HG03060 (cell line): ENCODE measurements around the gene TRANK1.
A peak's percentile ranks its signal among the peaks of the same experiment; 100 is the strongest.
"Not testable (repeated sequence)": the region's sequence is repeated elsewhere in the genome, so short reads cannot be mapped to it uniquely, and the experiment has no call there.

Source experiments
- ATAC-seq: cut with Tn5 transposase; IDR thresholded peaks from one replicate; pipeline ENCODE4 v1.9.1; 2021; ENCODE audit warnings: low read depth, moderate number of reproducible peaks; ENCODE audit not compliant: unreplicated experiment

TRANK1 gene

GRCh38 chr3:36957862-36958686 lies 13.2 kb upstream of the TRANK1 start:
- ATAC-seq, result no peak

GRCh38 chr3:36957063-36957462 lies 12.2 kb upstream of the TRANK1 start:
- ATAC-seq, result no peak

- ATAC-seq, result no peak
These were observed 11.3 kb upstream of the TRANK1 start for GRCh38 chr3:36956155-36956554.

DNA sequence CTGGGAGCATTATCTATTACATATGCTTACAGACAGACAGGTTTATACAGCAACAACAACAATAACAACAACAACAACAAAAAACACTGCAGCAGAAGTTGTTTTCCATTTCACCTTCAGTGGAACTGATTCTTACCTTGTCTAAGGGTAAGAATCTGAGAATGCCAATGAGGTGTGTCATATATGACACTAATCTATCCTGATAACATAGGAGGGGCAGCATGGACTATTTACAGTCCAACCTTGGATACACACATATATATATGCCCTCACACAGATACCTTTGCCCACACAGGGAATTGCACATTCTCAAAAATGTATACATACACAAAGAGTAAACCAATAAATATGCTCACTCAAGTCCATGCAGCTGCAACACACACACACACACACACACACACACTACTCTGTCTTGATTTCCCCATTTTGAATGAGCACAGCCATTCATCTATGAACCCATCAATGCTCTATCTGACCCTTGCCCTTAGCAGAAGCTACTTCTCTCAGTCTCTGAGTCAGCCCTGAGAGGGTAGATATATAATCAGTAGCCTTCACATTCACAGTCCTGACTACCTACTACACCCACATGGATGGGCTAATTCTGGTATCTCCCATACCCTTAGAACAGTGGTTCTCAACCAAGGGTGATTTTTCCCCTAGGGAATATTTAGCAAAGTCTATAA lies 9.7 kb upstream of the TRANK1 start:
- no peak for ATAC-seq

- not testable (repeated sequence) for ATAC-seq
These were observed 3.0 kb upstream of the TRANK1 start for GRCh38 chr3:36947814-36948213.

DNA sequence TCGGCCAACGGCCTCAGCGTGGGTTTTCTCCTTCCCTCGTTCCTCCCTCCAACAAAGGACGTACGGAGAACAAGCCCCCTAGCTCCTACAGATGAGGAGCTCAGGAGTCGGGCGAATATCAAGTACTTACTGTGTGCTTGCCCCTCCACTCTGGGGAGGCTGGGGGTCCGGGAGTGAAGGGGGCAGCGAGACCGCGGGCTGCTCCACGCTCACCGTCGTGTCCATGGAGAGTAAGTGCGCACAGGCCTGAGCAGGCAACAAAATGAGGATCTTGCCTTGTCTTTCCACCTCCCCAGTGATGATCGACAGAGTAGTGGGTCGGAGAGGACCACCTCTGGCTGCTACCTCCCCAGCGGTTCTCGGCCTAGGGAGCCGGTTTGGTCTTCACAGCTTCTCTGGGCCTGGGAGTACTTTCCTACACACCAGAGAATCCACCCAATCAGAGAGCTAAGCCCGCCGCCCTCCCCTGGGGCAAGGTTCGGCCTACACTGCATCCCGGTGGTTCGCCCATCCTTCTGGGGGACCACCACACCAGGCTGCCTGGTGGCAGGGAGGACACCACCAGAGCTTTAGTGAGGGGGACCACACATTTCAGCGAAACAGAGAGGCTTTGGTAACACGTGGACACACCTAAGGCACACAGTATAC lies 603 bp upstream of the TRANK1 start:
- no peak for ATAC-seq

DNA sequence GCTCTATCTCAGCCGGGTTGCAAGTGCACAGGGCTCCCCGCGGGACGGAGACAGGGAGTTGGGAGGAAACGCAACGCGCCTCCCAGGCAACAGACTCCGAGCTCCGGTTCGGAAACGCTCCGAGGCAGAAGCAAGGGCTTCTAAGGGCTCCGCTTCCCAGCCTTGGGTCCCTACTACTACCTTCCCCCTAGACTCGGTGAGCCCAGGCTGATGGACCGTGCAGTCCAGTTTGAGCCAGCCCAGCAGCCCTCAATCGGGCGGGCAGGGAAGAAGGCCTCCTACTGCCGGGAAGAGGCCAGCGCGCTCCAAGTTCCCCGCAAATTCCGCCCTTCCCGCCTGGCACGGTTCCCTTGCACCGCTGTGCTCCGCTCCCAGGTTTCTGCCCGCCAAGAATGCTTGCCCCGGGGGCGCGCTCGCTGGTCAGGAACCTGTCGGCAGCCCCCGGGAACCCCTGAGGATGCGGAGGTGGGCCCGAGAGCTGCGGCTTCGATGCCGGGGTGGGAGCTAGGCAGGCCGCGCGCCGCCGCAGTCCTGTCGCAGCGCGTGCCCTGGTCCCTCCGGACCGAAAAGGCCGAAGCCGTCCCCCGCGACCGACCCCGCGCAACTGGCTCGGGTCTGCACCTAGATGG lies 728 bp downstream of the TRANK1 start:
- peak; percentile 18 for ATAC-seq

DNA sequence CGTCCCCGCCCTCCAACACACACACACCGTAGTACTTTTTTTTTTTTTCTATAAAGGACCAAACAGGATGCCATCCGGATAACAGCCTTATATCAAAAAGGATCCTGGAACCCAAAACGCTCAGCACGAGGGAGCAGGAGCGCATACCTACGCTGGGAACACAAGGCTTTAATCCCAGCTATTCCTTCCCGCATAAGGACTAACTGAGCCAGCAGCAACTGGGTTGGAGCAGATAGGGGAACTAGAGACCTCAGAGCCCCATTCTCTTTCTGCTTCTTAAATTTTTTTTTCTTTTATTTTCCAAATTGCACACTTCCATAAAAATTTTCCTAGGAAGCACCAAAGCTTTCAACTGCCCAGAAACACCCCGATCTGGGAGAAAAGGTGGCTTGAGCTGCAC lies 1.3 kb downstream of the TRANK1 start:
- ATAC-seq, result no peak

DNA sequence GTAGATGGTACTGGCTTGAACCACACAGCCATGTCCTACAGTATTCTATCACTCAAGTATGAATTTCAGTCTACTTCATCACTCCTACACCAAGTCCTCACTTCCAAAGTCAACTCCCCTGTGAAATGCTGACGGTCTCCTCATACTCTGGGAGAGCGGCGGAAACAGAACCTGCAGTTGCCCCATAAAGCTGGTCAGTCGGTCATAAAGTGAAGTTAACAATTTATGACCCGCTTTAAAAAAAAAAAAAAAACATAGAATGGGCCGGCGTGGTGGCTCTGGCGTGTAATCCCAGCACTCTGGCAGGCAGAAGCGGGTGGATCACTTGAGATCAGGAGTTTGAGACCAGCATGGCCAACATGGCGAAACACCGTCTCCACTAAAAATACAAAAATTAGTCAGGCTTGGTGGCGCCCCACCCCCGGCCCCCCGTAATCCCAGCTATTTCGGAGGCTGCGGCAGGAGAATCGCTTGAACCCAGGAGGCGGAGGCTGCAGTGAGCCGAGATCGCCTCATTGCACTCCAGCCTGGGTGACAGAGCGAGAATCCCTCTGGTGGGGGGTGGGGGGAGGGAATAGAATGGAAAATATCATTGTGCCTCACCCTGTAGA lies 2.1 kb downstream of the TRANK1 start:
- no peak for ATAC-seq

- no peak for ATAC-seq
These were observed 3.2 kb downstream of the TRANK1 start for GRCh38 chr3:36941658-36942057.

GRCh38 chr3:36941162-36941561 lies 3.7 kb downstream of the TRANK1 start:
- no peak for ATAC-seq

- ATAC-seq, result no peak
These were observed 7.4 kb downstream of the TRANK1 start for GRCh38 chr3:36937492-36937891.

DNA sequence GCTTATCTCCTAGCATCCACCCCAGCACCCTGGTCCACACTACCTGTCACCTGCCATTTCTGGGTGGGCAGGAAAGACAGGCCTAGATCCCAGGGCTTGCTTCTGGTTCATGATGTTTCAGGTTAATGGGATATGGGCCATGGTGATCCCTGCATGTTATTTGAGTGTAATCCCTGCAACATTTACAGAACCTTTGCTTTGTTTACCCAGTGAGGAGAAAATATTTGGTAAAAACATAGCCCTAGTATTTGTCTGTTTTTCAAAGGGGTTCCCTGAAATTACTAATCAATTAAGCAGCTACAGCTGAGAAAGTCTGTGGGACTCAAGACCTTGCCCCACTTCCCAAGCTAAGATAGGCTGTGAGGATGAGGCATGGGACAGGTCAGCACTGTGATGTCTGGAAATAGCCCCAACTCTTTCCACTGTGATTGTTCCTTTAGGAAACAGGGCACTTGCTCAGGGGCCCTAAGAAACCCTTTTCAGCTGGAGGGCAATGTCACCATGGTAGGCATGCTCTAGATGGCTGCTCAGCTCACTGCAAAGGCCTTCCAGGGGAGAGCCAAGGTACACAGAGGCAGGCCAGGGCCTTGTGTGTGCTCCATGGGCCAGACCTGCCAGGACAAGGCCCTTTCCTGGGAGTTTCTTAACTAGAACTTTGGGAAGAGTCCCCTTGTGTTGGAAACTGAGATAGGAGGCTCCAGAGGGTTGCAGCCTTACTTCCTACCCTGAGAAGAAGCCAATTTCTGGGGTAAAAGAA lies 11.1 kb downstream of the TRANK1 start:
- ATAC-seq, result no peak

DNA sequence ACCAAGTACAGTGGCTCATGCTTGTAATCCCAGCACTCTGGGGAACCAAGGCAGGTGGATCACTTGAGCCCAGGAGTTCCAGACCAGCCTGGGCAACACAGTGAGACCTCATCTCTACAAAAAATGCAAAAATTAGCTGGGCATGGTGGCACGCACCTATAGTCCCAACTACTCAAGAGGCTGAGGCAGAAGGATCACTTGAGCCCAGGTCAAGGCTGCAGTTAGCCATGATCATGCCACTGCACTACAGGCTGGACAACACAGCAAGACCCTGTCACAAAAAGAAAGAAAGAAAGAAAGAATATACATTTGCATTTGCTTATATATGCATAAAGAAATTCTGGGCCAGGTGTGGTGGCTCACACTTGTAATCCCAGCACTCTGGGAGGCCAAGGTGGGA lies 13.4 kb downstream of the TRANK1 start:
- ATAC-seq, result not testable (repeated sequence)

- no peak for ATAC-seq
These were observed 16.6 kb downstream of the TRANK1 start for GRCh38 chr3:36928220-36928619.

DNA sequence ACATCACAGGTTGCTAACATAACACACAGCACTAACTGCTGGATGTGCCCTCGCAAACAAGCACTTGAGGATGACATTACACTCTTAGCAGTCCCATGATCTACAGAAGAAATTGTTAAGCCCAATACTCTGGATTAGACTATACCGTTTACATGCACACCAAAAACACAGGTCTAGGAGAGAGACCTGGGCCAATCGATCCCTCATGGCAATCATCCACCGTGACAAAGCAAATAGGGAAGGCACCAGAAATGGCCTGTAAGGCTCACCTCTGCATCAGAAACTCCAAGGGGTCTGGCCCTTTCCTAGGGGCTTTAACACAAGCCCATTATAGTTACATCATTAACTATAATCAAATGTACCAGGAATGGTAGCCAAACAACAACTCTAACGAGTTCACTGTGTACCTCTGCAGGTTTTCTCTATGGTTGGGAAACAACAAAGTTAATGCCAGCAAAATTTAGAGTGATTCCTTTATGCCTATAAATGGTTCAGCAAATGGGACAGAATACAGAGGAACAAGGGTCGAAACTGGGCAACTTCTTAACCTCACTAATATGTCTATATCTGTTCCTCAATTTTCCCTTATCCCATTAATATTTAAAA lies 18.5 kb downstream of the TRANK1 start:
- no peak for ATAC-seq

- ATAC-seq, result no peak
These were observed 19.9 kb downstream of the TRANK1 start for GRCh38 chr3:36924744-36925521.

DNA sequence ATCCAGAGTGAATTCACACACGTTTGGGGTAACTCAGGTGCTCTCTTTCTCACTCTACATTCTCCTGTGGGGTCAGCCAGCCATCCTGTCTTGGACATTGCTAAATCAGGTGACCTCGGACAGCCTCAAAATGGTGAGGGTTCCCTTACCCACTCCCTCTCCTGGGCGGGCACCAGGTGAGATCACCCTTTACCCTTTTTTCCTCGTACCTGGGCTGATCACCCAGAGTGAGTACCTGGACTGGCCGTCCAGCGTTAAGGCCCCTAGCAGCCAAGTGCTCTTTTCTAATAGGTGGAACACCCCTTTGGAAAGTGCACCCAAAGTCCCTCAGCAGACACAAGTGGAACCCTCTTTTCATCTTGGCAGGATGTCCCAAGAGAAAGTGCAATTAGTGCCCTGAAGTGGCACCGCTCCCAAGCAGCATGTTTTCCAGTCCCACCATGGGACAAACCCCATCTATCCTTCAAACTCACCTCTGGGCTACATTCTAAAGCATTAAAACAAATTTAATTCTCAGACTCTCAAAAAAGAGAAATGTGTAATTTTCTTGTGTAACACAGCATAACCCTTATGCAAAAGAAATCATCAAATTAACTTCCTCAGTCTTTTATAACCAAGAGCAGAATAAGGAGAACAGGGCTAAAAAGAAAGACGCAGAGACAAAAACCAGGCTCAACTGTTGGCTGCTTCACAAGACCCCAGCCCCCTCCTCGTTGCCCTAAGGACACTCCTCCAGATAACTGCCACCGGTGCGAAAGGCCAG lies 20.7 kb downstream of the TRANK1 start:
- no peak for ATAC-seq
